K562 (cell line): ENCODE data around the gene KCNN4. TPM values are rescaled to one million over a fixed set of nuclear protein-coding genes. Genes with fewer than 3 reads are reported as not detected.

Experiments
- ATAC-seq: fragments of 200-7000 bp; cut with Tn5 transposase; 3 replicates; pipeline ENCODE4 v1.9.1; 2020; ENCODE audit warnings: moderate library complexity
- BruUV-seq: library from RNA; stranded (reverse); fragments of 400-500 nt; replicated peaks from 2 replicates; lab custom pipeline; 2021; lab: Mats Ljungman, UMichigan
- CTCF ChIA-PET: fragments of 300-600 bp; formaldehyde crosslinking; extraction: SDS; loops from one replicate; lab custom pipeline; 2021; ENCODE audit warnings: low intra/inter-chr PET ratio; lab: Yijun Ruan, JAX
- POLR2A ChIA-PET: fragments of 300-600, 350-650 bp; sonication (Branson Sonifier 250); formaldehyde crosslinking; extraction: SDS; loops from one replicate; lab custom pipeline; 2021; ENCODE audit warnings: antibody characterized with exemption, inconsistent platforms; lab: Yijun Ruan, JAX
- DNase-seq, 4 experiments: peaks; one replicate each; pipeline versions ENCODE4 v3.0.0 to v3.0.0-alpha.2; 2011 to 2018; ENCODE audit warnings: low spot score in 3 of 4, mixed read lengths in 3 of 4; ENCODE audit errors: extremely low read depth in 1 of 4
- FAIRE-seq: peaks from 2 replicates; lab custom pipeline; 2011; peaks lifted over from hg19 to GRCh38; lab: Jason Lieb, UNC
- H2AFZ ChIP-seq: 2 replicates; pipeline ENCODE4 v1.6.0; 2011; ENCODE audit warnings: low read depth, low read length, control low read depth, inconsistent platforms
- H3K27ac ChIP-seq: fragments of 200-600 bp; 3 replicates; pipeline ENCODE4 v1.8.0; 2011; ENCODE audit warnings: low read depth, mild to moderate bottlenecking, control low read depth, inconsistent platforms, low read length, moderate library complexity, mixed read lengths; ENCODE audit errors: extremely low read depth
- H3K27me3 ChIP-seq, 2 experiments: fragments of 300-600 bp in 1 of 2; 2 replicates in 1 of 2; 3 replicates in 1 of 2; pipeline versions ENCODE4 v1.6.0 to v1.8.0; 2011; ENCODE audit warnings: inconsistent platforms in 2 of 2, low read length in 2 of 2, mild to moderate bottlenecking in 1 of 2, mixed read lengths in 1 of 2, moderate library complexity in 1 of 2; ENCODE audit not compliant: control insufficient read depth in 2 of 2, insufficient read depth in 2 of 2
- H3K36me3 ChIP-seq: fragments of 300-600 bp; 3 replicates; pipeline ENCODE4 v1.8.0; 2011; ENCODE audit warnings: mild to moderate bottlenecking, low read length, inconsistent platforms; ENCODE audit not compliant: control insufficient read depth, insufficient read depth
- H3K4me1 ChIP-seq, 2 experiments: fragments of 200-600 bp in 1 of 2; replicated peaks in 1 of 2; 2 replicates in 1 of 2; 3 replicates in 1 of 2; pipeline versions ENCODE4 v1.5.1 to v1.8.0; 2011; ENCODE audit warnings: inconsistent platforms in 2 of 2, low read length in 2 of 2, mild to moderate bottlenecking in 1 of 2, mixed read lengths in 1 of 2, moderate library complexity in 1 of 2; ENCODE audit not compliant: control insufficient read depth in 2 of 2, insufficient read depth in 2 of 2
- H3K4me2 ChIP-seq: 2 replicates; pipeline ENCODE4 v1.6.1; 2011; ENCODE audit warnings: low read length, control low read depth, inconsistent platforms, mixed read lengths; ENCODE audit not compliant: insufficient read depth
- H3K4me3 ChIP-seq: fragments of 200-600 bp; sonication (generic), shearing (Covaris generic); 2 replicates; pipeline ENCODE4 v1.5.1; 2016; ENCODE audit warnings: control low read depth, inconsistent platforms
- H3K79me2 ChIP-seq: fragments of 200-600 bp; 3 replicates; pipeline ENCODE4 v1.8.0; 2011; ENCODE audit warnings: low read length, inconsistent platforms; ENCODE audit not compliant: control insufficient read depth, insufficient read depth
- H3K9ac ChIP-seq, 2 experiments: 2 replicates each; pipeline versions ENCODE4 v1.6.0 to v1.6.1; 2011; ENCODE audit warnings: low read depth in 2 of 2, low read length in 2 of 2, control low read depth in 1 of 2, inconsistent platforms in 1 of 2, mild to moderate bottlenecking in 1 of 2, mixed read lengths in 1 of 2; ENCODE audit not compliant: insufficient read depth in 1 of 2
- H3K9me1 ChIP-seq: one replicate; pipeline ENCODE4 v1.6.0; 2011; ENCODE audit warnings: inconsistent platforms, mild to moderate bottlenecking, low read length, moderate library complexity; ENCODE audit not compliant: control insufficient read depth, insufficient read depth
- H3K9me3 ChIP-seq: replicated peaks from 2 replicates; pipeline ENCODE4 v1.5.1; 2011; ENCODE audit warnings: low read depth, low read length, inconsistent platforms; ENCODE audit not compliant: control insufficient read depth, insufficient read depth
- H4K20me1 ChIP-seq: replicated peaks from 2 replicates; pipeline ENCODE4 v1.6.1; 2011; ENCODE audit warnings: low read length, inconsistent platforms, mixed read lengths; ENCODE audit not compliant: control insufficient read depth, insufficient read depth
- CAMTA2 ChIP-seq: fragments of 250-450 bp; sonication (Bioruptor Pico); conservative IDR thresholded peaks from 2 replicates; pipeline ENCODE4 v1.5.1; 2022
- CREM ChIP-seq: IDR thresholded peaks from 2 replicates; pipeline ENCODE4 v1.6.1; 2014; ENCODE audit warnings: antibody characterized with exemption, low read depth
- CTCFL ChIP-seq: IDR thresholded peaks from 2 replicates; pipeline ENCODE4 v1.6.1; 2011; ENCODE audit warnings: borderline replicate concordance, low read depth, mild to moderate bottlenecking, moderate library complexity, low read length; ENCODE audit not compliant: insufficient read depth, poor library complexity, severe bottlenecking
- FOXK2 ChIP-seq, 2 experiments: fragments of 450-650 bp; IDR thresholded peaks in 1 of 2; conservative IDR thresholded peaks in 1 of 2; 2 replicates each; pipeline ENCODE4 v1.6.1; 2016; ENCODE audit warnings: low read depth in 2 of 2, mild to moderate bottlenecking in 1 of 2
- HNRNPUL1 ChIP-seq: fragments of 200-400 bp; formaldehyde crosslinking; IDR thresholded peaks from 2 replicates; pipeline ENCODE4 v1.6.1; 2017; ENCODE audit warnings: low read length
- JUN ChIP-seq, 2 experiments: sonication (generic) in 1 of 2; formaldehyde crosslinking in 1 of 2; IDR thresholded peaks; 2 replicates each; pipeline versions ENCODE4 v1.6.1 to v1.8.0; 2012 to 2022; ENCODE audit warnings: borderline replicate concordance in 2 of 2, mild to moderate bottlenecking in 2 of 2, improper control_type of control experiment in 1 of 2, low read depth in 1 of 2, low read length in 1 of 2, missing genetic modification reagents in 1 of 2
- KDM1A ChIP-seq, 2 experiments: fragments of 450-650 bp; IDR thresholded peaks; 2 replicates each; pipeline ENCODE4 v1.6.1; 2016; ENCODE audit warnings: mild to moderate bottlenecking in 2 of 2
- MAFG ChIP-seq: fragments of 450-650 bp; conservative IDR thresholded peaks from 2 replicates; pipeline ENCODE4 v1.6.1; 2016; ENCODE audit warnings: missing genetic modification characterization, missing compliant biosample characterization
- SMARCA4 ChIP-seq: fragments of 450-650 bp; IDR thresholded peaks from 2 replicates; pipeline ENCODE4 v1.6.1; 2016
- SMARCE1 ChIP-seq: fragments of 450-650 bp; IDR thresholded peaks from 2 replicates; pipeline ENCODE4 v1.7.1; 2016; ENCODE audit warnings: mild to moderate bottlenecking
- SP1 ChIP-seq: sonication (generic); formaldehyde crosslinking; IDR thresholded peaks from 2 replicates; pipeline ENCODE4 v1.8.1; 2022; ENCODE audit warnings: mild to moderate bottlenecking, missing genetic modification reagents
- U2AF2 ChIP-seq: fragments of 200-400 bp; formaldehyde crosslinking; optimal IDR thresholded peaks from 2 replicates; pipeline ENCODE3; 2017; ENCODE audit warnings: low read depth, mild to moderate bottlenecking, low read length
- ZNF589 ChIP-seq: fragments of 200-800 bp; sonication (Bioruptor generic); IDR thresholded peaks from 2 replicates; pipeline ENCODE4 v1.6.1; 2016; ENCODE audit warnings: low read depth, missing genetic modification characterization, missing compliant biosample characterization
- ZNF75A ChIP-seq: fragments of 450-650 bp; formaldehyde crosslinking; IDR thresholded peaks from 2 replicates; pipeline ENCODE4 v1.4.0; 2020; ENCODE audit warnings: mild to moderate bottlenecking
- ZSCAN29 ChIP-seq: fragments of 450-650 bp; IDR thresholded peaks from 2 replicates; pipeline ENCODE4 v1.6.1; 2017
- WGBS: fragments of 100-300 bp; shearing (Covaris generic); methylation state at CpG from one replicate; pipeline ENCODE4 v1.1.6; 2016; ENCODE audit warnings: low coverage, mixed read lengths; ENCODE audit not compliant: insufficient coverage; ENCODE audit errors: missing lambda C conversion rate; 5-methylcytosine and 5-hydroxymethylcytosine counted together
- in situ Hi-C: fragments of 300-500 bp; cut with MboI; formaldehyde crosslinking; loops from 4 replicates; pipeline ENCODE4 v1.15.0; 2018; ENCODE audit warnings: inconsistent platforms, mixed read lengths
- intact Hi-C: fragments of 100-400 bp; cut with micrococcal nuclease; formaldehyde crosslinking; loops from 2 replicates; pipeline ENCODE4 v1.14.2; 2022
- polyA plus RNA-seq, 8 experiments: library from polyadenylated mRNA; depleted of rRNA in 4 of 8; stranded (reverse) in 5 of 8; unstranded in 3 of 8; fragments of >200 nt; fragmentation: Nextera tagmentation in 2 of 8; fragmentation: Illumina TruSeq in 1 of 8; extraction: Ambion mirVana in 2 of 8; extraction: Trizol in 1 of 8; gene quantifications; 2 replicates each; pipeline versions ENCODE4 v1.2.1 to v1.2.3, GENCODE V29; 2011 to 2014; ENCODE audit warnings: inconsistent platforms in 1 of 8, missing spikeins in 1 of 8
- total RNA-seq, 7 experiments: library from RNA; depleted of rRNA in 6 of 7; stranded (reverse); fragments of >200 nt in 6 of 7; fragmentation: Illumina TruSeq in 2 of 7; extraction: Trizol in 2 of 7; gene quantifications; 2 replicates each; pipeline versions ENCODE4 v1.2.1 to v1.2.3, GENCODE V29; 2011 to 2021; ENCODE audit warnings: low replicate concordance in 1 of 7
- TF ChIP-seq, protein P1 (sequence below), 2 experiments: fragments of 450-650 bp in 1 of 2; sonication (generic) in 1 of 2; formaldehyde crosslinking in 1 of 2; IDR thresholded peaks in 1 of 2; conservative IDR thresholded peaks in 1 of 2; 2 replicates each; pipeline versions ENCODE4 v1.6.1 to v1.8.1; 2016 to 2023; ENCODE audit warnings: mild to moderate bottlenecking in 2 of 2, moderate library complexity in 2 of 2, inconsistent platforms in 1 of 2, missing genetic modification reagents in 1 of 2
- TF ChIP-seq, protein P2 (sequence below): fragments of 450-650 bp; formaldehyde crosslinking; conservative IDR thresholded peaks from 2 replicates; pipeline ENCODE4 v1.4.0; 2022; ENCODE audit warnings: mild to moderate bottlenecking, missing genetic modification characterization

The KCNN4 gene
- total and polyA plus RNA-seq, 9 of the 15 experiments (the other 6 are each of a cell fraction or from before 2014, with no cell fraction given), result 0.53 to 37.7 (median 25.9) TPM

GRCh38 chr19:43768273-43769050 is 12.3 kb downstream of the KCNN4 start:
- H3K9ac ChIP-seq, result peak overlapping the region in 1 of 2 experiments; percentile 29; a peak in 1 of 4 replicates
- peaks cover 19% of the 10 kb centered on the region for H3K79me2 ChIP-seq
- WGBS, result 49% methylated on average over 14 of the region's 15 CpGs
- no peaks in the 10 kb centered on the region for H4K20me1 ChIP-seq
- no peak overlapping the region; the same call in 1 of the 2 replicates for H3K4me2 ChIP-seq
- H3K9me3 ChIP-seq, result no peaks in the 10 kb centered on the region
- H3K4me1 ChIP-seq, result peaks cover 34 to 45% of the 10 kb centered on the region in 2 experiments
- POLR2A ChIA-PET, result interaction anchor here (0.7 to 6.3 kb wide), 6 partner anchors 9 to 175 kb away, joined by 3 to 50 read pairs (median 3); partner anchors contain the start of gene SMG9
- H2AFZ ChIP-seq, result no peak overlapping the region
- no TSS peak for BruUV-seq
- in situ Hi-C loops, result no loop called here
- CTCF ChIA-PET, result interaction anchor here (0.6 kb wide), 1 partner anchor 17 kb away, joined by 3 read pairs; no protein-coding TSS in a partner anchor
- H3K27me3 ChIP-seq, result no peaks in the 10 kb centered on the region
- DNase-seq, result peak in 2 of 4 experiments; percentile 34 to 69
- intact Hi-C loops, result no loop called here
- peak overlapping the region; percentile 21; the same call in 1 of the 3 replicates for H3K27ac ChIP-seq
- ATAC-seq, result no peak
- peaks cover 4% of the 10 kb centered on the region for H3K9me1 ChIP-seq
- peaks cover 65% of the 10 kb centered on the region for H3K36me3 ChIP-seq
- no peak overlapping the region for H3K4me3 ChIP-seq
- peak; percentile 90 for FAIRE-seq
- no peak for TF ChIP-seq FOXK2 (conservative IDR thresholded peaks at IDR 0.05 in 1 of 2, IDR thresholded peaks at IDR 0.05 in 1 of 2; ENCODE audit: low read depth in 2 of 2)
- no peak for TF ChIP-seq HNRNPUL1
- TF ChIP-seq JUN (IDR thresholded peaks at IDR 0.05; ENCODE audit: borderline replicate concordance, low read depth, low read length), result peak; percentile 9; the same call in 1 of the 2 replicates
- TF ChIP-seq JUN (CRISPR knock-in tag; IDR thresholded peaks at IDR 0.05; ENCODE audit: borderline replicate concordance), result no peak
- no peak for TF ChIP-seq ZNF75A (CRISPR knock-in tag)
- TF ChIP-seq, protein P1, sequence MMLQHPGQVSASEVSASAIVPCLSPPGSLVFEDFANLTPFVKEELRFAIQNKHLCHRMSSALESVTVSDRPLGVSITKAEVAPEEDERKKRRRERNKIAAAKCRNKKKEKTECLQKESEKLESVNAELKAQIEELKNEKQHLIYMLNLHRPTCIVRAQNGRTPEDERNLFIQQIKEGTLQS (IDR thresholded peaks at IDR 0.05), result peak; percentile 70
- TF ChIP-seq, protein P1 (CRISPR knock-in tag; conservative IDR thresholded peaks at IDR 0.05), result no peak
- TF ChIP-seq ZNF589 (CRISPR knock-in tag), result no peak
- no peak for TF ChIP-seq CAMTA2 (CRISPR knock-in tag)
- no peak for TF ChIP-seq ZSCAN29
- peak; percentile 44 for TF ChIP-seq MAFG (tag)
- TF ChIP-seq, protein P2, sequence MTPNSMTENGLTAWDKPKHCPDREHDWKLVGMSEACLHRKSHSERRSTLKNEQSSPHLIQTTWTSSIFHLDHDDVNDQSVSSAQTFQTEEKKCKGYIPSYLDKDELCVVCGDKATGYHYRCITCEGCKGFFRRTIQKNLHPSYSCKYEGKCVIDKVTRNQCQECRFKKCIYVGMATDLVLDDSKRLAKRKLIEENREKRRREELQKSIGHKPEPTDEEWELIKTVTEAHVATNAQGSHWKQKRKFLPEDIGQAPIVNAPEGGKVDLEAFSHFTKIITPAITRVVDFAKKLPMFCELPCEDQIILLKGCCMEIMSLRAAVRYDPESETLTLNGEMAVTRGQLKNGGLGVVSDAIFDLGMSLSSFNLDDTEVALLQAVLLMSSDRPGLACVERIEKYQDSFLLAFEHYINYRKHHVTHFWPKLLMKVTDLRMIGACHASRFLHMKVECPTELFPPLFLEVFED (CRISPR knock-in tag), result no peak
- TF ChIP-seq CREM, result peak; percentile 66
- no peak for TF ChIP-seq SP1 (CRISPR knock-in tag)
- no peak for TF ChIP-seq CTCFL
- TF ChIP-seq U2AF2, result no peak
- TF ChIP-seq SMARCE1, result peak; percentile 53; the same call in 1 of the 2 replicates
- peak; percentile 61 for TF ChIP-seq SMARCA4
- TF ChIP-seq KDM1A (IDR thresholded peaks at IDR 0.05), result peak; percentile 48 to 51; a peak in 2 of 4 replicates
